ENCODE measurements around the gene EPB41.
"Not testable (repeated sequence)": the region's sequence is repeated elsewhere in the genome, so short reads cannot be mapped to it uniquely, and the experiment has no call there.

EPB41 gene

GRCh38 chr1:29117381-29117780 lies 203.0 kb downstream of the EPB41 start:
- DNase-seq = no peak

DNA sequence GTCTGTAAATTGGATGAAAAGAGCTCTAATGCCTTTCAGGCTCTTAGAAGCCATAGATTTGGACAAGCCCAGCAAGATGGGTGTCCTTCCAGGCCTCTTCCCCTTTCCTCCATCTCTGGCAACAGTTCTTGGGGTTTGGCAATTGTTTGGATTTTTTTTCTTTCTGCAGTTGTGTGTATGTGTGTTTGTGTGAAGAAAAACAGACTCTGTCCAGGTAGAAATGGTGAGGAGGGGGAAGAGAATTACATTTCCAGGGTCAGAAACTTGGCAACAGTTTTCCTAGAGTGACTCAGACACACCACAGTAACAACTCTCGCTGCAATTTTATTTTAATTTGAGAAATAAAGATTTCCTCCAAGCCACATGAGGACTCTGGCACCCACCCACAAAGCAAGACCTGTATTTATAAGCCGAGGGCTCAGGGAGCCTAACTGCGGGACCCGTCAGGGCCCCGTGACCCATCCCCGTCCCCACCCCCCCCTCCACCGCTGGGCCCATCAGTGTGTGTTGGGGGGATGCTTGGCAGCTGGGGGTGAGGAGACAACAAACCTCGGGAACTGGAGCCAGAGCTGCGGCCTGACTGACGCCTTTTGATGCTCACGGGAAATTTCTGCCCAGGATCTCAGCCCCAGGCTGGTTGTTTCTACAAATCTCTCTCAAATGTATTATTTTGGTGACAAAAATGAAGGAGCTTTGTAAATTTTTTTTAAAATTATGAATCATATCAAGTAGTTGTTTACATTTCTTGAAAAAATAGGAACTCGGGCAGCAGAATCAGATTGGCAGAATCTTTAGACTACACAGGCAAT lies 205.0 kb downstream of the EPB41 start:
- no peak for DNase-seq

DNA sequence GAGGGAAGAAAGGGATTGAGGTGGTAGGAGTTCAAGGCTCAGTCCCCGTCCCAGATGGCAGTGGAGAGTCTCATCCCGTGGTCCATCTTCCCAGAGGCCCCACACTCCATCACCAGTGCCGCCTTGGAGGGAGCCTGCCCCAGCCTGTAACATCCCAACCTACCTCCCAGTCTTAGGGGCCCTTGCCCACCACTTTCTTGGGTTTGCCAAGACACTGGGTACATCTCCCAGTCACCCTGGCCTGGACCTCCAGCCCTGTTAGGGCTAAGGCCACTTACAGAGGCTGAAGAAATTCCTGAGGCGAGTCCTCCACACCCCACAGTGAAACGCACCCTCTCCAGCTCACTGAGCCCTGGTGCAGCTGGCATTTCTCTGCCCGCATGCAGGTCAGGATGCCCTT lies 206.0 kb downstream of the EPB41 start:
- DNase-seq = no peak

GRCh38 chr1:29120947-29121485 lies 206.6 kb downstream of the EPB41 start:
- DNase-seq = peak; percentile 85

DNA sequence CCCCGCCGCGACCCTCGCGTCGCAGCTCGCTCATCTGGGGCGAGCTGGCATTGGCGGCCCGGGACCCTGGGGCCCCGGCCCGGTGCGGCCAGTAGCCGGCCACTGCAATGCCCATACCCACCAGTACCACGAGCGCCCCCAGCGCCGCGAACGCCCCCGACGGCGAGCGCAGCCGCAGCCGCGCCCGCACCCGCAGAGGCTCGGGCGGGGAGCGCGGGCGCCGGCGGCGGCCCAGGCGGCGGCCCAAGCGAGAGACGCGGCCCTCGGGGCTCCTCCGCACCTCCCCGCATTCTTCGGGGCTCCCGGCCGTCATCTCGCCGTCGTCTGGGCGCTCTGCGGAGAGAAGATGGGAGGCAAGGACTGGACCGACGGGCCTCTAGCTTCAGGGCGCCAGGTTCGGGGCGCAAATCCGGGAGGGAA lies 207.2 kb downstream of the EPB41 start:
- DNase-seq = no peak

- DNase-seq = peak; percentile 33
Observed at GRCh38 chr1:29121936-29122681, 207.7 kb downstream of the EPB41 start.

DNA sequence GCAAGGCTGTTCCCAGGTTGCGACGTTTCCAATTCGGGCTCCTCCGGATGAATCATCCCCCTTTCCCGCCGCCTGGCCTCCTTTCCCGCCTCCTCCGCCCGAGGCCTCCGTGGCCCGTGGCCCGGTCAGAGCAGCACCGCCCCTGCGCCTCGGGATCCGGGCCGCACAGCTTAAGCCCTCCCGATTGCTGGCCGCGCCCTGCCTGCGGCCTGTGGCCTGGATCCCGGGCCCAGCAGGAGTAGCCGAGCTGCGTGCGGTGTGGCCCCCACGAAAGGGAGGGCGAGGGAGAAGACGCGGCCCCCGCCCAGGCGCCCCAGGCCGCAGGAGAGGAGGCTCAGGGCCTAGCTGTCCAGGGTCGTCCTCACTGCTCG lies 208.3 kb downstream of the EPB41 start:
- DNase-seq = peak; percentile 27

- peak; percentile 54 for DNase-seq
Observed at GRCh38 chr1:29123053-29123886, 208.9 kb downstream of the EPB41 start.

DNA sequence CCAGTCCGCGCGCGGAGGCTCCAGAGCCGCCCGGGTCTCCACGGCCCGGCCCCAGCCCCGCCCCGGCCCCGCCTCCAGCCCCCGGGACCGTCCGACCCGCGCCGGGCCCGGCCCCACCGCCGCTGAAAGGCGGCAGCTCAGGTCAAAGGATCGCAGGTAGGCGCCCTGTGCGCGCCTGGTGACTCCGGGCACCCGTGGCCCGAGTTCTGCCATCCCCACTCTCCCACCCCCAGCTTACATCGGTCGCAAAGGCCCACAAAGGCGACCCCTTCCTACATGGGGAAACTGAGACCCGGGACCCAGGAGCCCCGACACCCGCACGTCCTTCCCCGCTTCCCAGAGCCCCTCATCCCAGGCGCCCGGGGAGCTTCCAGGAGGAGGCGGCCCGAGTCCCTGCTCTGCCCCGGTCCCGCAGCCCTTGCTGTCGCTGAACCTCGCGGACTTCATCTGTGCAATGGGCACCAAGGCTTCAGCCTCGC lies 209.6 kb downstream of the EPB41 start, which contains the start of gene TMEM200B:
TSS of gene TMEM200B (minus strand) at position 17 of the 479 bp plus-strand sequence. CDS start 2,075 bp downstream, outside the sequence.
- peak; percentile 22 for DNase-seq

- DNase-seq = peak; percentile 81
Observed at GRCh38 chr1:29124366-29125236, 210.2 kb downstream of the EPB41 start.

- DNase-seq = no peak
Observed at GRCh38 chr1:29125237-29125641, 210.9 kb downstream of the EPB41 start.

GRCh38 chr1:29125788-29126187 lies 211.4 kb downstream of the EPB41 start:
- no peak for DNase-seq

GRCh38 chr1:29126198-29126597 lies 211.8 kb downstream of the EPB41 start:
- DNase-seq = no peak

DNA sequence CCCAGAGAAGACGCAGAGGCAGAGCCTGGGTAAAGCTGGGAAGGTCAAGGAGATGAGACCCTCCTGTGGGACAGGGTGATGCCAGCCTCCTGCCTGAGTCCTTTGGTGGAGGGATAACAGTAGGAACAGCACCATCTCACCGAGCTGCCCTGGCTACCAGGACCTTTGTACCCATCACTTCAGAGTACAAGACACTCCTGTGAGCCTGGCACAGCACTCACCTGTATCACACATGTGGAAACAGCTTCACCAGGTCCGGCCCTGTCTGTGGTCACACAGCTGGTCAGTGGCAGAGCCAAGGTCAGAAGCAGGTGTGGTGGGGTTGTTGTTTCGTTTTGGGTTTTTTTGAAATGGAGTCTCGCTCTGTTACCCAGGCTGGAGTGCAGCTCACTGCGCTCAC lies 214.4 kb downstream of the EPB41 start:
- no peak for DNase-seq

GRCh38 chr1:29129916-29130315 lies 215.5 kb downstream of the EPB41 start:
- no peak for DNase-seq

DNA sequence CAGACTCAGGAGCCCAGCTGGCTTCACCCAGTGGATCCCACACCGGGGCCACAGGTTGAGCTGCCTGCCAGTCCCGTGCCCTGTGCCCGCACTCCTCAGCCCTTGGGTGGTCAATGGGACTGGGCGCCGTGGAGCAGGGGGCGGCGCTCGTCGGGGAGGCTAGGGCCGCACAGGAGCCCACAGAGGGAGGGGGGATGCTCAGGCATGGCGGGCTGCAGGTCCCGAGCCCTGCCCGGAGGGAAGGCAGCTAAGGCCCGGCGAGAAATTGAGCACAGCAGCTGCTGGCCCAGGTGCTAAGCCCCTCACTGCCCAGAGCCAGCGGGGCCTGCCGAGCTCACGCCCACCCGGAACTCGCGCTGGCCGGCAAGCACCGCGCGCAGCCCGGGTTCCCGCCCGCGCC lies 216.7 kb downstream of the EPB41 start:
- not testable (repeated sequence) for DNase-seq

DNA sequence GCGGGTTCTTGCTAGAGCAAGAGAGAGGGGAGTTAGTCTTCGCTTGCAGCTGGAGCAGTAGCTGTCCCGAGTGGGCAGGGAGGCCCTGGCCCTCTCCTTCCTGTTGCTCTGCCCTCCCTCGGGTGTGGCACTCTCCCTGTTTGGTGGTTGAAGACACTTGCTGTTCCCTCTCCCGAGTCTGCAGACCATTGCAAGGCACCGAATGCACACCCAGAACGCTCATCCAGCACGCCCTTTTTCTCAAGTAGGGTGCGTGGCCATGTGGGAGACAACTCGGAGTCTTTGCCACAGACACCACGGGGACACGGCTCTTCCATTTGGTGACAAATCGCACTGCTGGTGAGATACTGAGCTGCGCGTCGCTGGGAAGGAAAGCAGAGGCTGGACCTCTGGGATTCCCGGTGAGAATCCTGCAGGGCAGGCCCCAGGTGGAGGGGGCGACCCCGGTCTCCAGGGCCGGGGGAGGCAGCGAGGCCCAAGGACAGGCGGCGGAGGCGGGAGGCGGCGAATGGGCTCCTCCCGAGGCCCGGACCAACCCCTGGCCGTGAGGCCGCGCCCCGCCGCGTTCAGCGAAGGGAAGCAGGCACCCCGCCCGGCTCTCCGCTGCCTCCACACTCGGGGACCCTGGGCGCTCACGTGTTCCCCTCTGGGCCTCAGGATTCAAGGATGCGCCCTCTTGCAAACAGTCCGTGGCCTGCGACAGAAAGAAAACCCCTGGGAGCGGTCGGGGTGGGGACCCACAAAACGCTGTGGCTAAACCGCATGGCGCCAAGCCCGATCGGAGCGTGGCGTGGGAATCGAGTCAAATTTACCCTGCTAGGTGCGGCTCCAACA lies 219.7 kb downstream of the EPB41 start:
- no peak for DNase-seq

- no peak for DNase-seq
Observed at GRCh38 chr1:29134695-29135028, 220.3 kb downstream of the EPB41 start.

GRCh38 chr1:29136391-29136915 lies 222.1 kb downstream of the EPB41 start:
- DNase-seq = no peak

DNA sequence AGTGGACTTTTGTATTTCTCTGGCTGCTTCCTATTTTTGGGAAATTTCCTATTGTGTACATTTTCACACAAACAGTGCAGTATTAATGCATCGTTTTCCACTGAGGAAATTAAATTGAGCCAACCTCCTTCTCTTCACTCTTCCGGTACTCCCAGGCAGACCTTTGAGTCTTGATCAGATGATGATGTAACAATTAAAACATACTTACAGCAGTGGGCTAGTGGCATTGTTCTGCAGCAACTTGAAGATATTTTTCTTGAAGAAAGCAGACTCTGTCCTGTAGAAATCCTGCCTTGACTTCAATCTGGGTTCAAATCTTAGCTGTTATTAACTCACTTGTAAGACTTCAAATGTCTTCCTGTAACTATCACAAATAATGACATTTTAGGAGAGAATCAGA lies 228.3 kb downstream of the EPB41 start:
- no peak for DNase-seq

DNA sequence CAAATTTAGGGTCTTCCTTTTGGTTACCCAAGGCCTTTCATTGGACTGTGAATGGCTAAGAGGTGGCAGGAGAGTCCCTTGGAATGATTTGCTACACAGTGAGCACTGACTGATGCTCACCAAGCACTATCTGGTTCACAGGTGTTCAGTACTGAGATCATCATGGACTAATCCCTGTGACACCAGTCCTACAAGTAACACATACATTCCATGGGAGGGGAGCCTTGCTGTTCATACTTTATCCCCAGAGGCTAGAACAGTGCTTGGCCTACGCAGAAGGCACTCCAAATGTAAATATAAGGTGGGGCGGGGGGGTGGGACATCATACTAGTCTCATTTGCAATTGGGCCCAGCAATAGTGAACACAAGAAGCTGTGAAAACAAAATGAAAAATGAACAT lies 229.8 kb downstream of the EPB41 start:
- DNase-seq = no peak
